Measurements from ENCODE around the gene ZKSCAN5. TPM values are rescaled to one million over a fixed set of nuclear protein-coding genes. Genes with fewer than 3 reads are reported as not detected.

Gene ZKSCAN5
- total and polyA plus RNA-seq, 2 of the 8 experiments (the other 6 are each of a cell fraction or from before 2014, with no cell fraction given) = 5.3 to 13.5 TPM

- H3K27me3 ChIP-seq (replicated peaks in 1 of 4; ENCODE audit: control insufficient read depth in 3 of 4, extremely low read depth in 1 of 4, insufficient read depth in 3 of 4, low read length in 3 of 4) = no peaks in the 10 kb centered on the region
- H2BK12ac ChIP-seq (ENCODE audit: low read depth, low read length) = no peak overlapping the region
- H3K4me3 ChIP-seq (ENCODE audit: extremely low read depth in 1 of 4, insufficient read depth in 2 of 4, low read depth in 3 of 4, low read length in 4 of 4) = no peak overlapping the region
- no peak overlapping the region for H3K18ac ChIP-seq (ENCODE audit: extremely low read depth, low read length)
- H2BK120ac ChIP-seq (replicated peaks; ENCODE audit: low read depth, low read length) = no peak overlapping the region
- H3K36me3 ChIP-seq (ENCODE audit: control insufficient read depth in 2 of 4, insufficient read depth in 4 of 4, low read length in 3 of 4) = peaks cover 2 to 19% (median 8%) of the 10 kb centered on the region in 4 experiments; a peak in 5 of 8 replicates
- no peak overlapping the region for H3K4me2 ChIP-seq (ENCODE audit: insufficient read depth in 1 of 2, low read depth in 2 of 2, low read length in 2 of 2)
- H3K23me2 ChIP-seq (ENCODE audit: low read depth, low read length) = no peaks in the 10 kb centered on the region
- H4K5ac ChIP-seq (ENCODE audit: insufficient read length, low read depth, low read length) = no peak overlapping the region
- no peak overlapping the region for H2BK15ac ChIP-seq (ENCODE audit: low read length)
- H3K27ac ChIP-seq (ENCODE audit: low read depth, low read length) = no peak overlapping the region
- DNase-seq (ENCODE audit: low read depth in 1 of 2, low spot score in 2 of 2) (no peak), FAIRE-seq (no peak)
- no peak overlapping the region for H2AK5ac ChIP-seq (ENCODE audit: low read depth, low read length)
- H3K4me1 ChIP-seq (replicated peaks in 1 of 4; ENCODE audit: control insufficient read depth in 3 of 4, insufficient read depth in 4 of 4, low read length in 3 of 4) = no peaks in the 10 kb centered on the region
- H3K56ac ChIP-seq (replicated peaks; ENCODE audit: insufficient read length, low read depth, low read length) = no peak overlapping the region
- H2AFZ ChIP-seq (ENCODE audit: low read length) = no peak overlapping the region
- ChIA-PET CTCF (ENCODE audit: partially characterized antibody) (interaction anchor here (0.6 kb wide), 1 partner anchor 57 kb away, joined by 3 read pairs; no protein-coding TSS in a partner anchor), POLR2A (ENCODE audit: partially characterized antibody) (no interaction called here)
- H2BK20ac ChIP-seq (ENCODE audit: low read length) = no peak overlapping the region
- no peak overlapping the region for H3K4ac ChIP-seq (replicated peaks; ENCODE audit: insufficient read length, low read depth, low read length)
- WGBS, 2 experiments (ENCODE audit: extremely low coverage in 1 of 2, insufficient coverage in 1 of 2, insufficient read length in 1 of 2, insufficient replicate concordance in 2 of 2, low coverage in 1 of 2, low lambda C conversion rate in 2 of 2, missing lambda C conversion rate in 1 of 2) = 92% methylated on average over 6 of the region's 6 CpGs; no CpG with 5 or more reads in 1 of the 2 experiments
- no peak overlapping the region for H4K8ac ChIP-seq (ENCODE audit: extremely low read depth, insufficient read depth, low read length)
- peaks cover 32 to 34% of the 10 kb centered on the region in 2 experiments for H3K9me3 ChIP-seq (ENCODE audit: insufficient read depth in 2 of 2, low read depth in 1 of 2, low read length in 1 of 2)
- H3K79me2 ChIP-seq (ENCODE audit: control insufficient read depth in 1 of 2, insufficient read depth in 2 of 2, low read length in 2 of 2) = no peaks in the 10 kb centered on the region
- H4K20me1 ChIP-seq (replicated peaks in 1 of 2; ENCODE audit: control insufficient read depth in 1 of 2, insufficient read depth in 2 of 2, low read length in 2 of 2) = no peaks in the 10 kb centered on the region
- H3K14ac ChIP-seq (ENCODE audit: insufficient read length) = no peak overlapping the region
- no peak overlapping the region for H4K91ac ChIP-seq (replicated peaks; ENCODE audit: insufficient read length, low read length)
- no peak overlapping the region for H2BK5ac ChIP-seq (ENCODE audit: low read depth, low read length)
- no peaks in the 10 kb centered on the region for H3K79me1 ChIP-seq (ENCODE audit: low read depth, low read length)
- no peak overlapping the region for H3K23ac ChIP-seq (ENCODE audit: insufficient read length)
- H3K9ac ChIP-seq (replicated peaks in 1 of 4; ENCODE audit: extremely low read depth in 1 of 4, low read depth in 3 of 4, low read length in 3 of 4) = no peak overlapping the region
- TF ChIP-seq MAX (IDR thresholded peaks at IDR 0.05) (no peak), YY1 (IDR thresholded peaks at IDR 0.05; ENCODE audit: low read depth, low read length) (no peak), FOSL1 (IDR thresholded peaks at IDR 0.05; ENCODE audit: insufficient read depth, low read depth, low read length) (no peak), POLR2AphosphoS5 (IDR thresholded peaks at IDR 0.05; ENCODE audit: low read depth, low read length) (no peak), PHF8 (conservative IDR thresholded peaks at IDR 0.05; ENCODE audit: low read depth, low read length) (no peak), GABPA (IDR thresholded peaks at IDR 0.05; ENCODE audit: borderline replicate concordance, insufficient read depth, low read length) (no peak), CHD1 (IDR thresholded peaks at IDR 0.05; ENCODE audit: low read depth, low read length) (no peak), SIN3A (conservative IDR thresholded peaks at IDR 0.05 in 1 of 2, IDR thresholded peaks at IDR 0.05 in 1 of 2; ENCODE audit: low read depth in 1 of 2, low read length in 2 of 2) (no peak), SP4 (IDR thresholded peaks at IDR 0.05; ENCODE audit: low read length) (no peak), TBP (IDR thresholded peaks at IDR 0.05; ENCODE audit: low read depth, low read length) (no peak), SAP30 (IDR thresholded peaks at IDR 0.05; ENCODE audit: insufficient read depth, insufficient replicate concordance, low read length) (no peak), ASH2L (IDR thresholded peaks at IDR 0.05; ENCODE audit: low read length) (no peak), EP300 (IDR thresholded peaks at IDR 0.05; ENCODE audit: borderline replicate concordance in 1 of 2, low read depth in 2 of 2, low read length in 2 of 2) (no peak), TAF1 (IDR thresholded peaks at IDR 0.05; ENCODE audit: low read depth, low read length) (no peak), SIRT6 (IDR thresholded peaks at IDR 0.05; ENCODE audit: low read length) (no peak)
These were observed 39.5 kb downstream of the ZKSCAN5 start for GRCh38 chr7:99543916-99544315.
